RWPE2 (cell line): Measurements from ENCODE around the gene VWA2.

ENCODE experiments used
- ATAC-seq: fragments of 200-7000 bp; cut with Tn5 transposase; 3 replicates; pipeline ENCODE4 v1.9.1; 2021; ENCODE audit warnings: low read depth
- DNase-seq: peaks from one replicate; pipeline ENCODE4 v3.0.0-alpha.2; 2020; ENCODE audit warnings: low spot score
- H3K27ac ChIP-seq: fragments of 450-650 bp; 2 replicates; pipeline ENCODE4 v1.5.1; 2017; ENCODE audit warnings: mild to moderate bottlenecking; ENCODE audit not compliant: poor library complexity, severe bottlenecking
- H3K27me3 ChIP-seq: fragments of 250-450 bp; sonication (Bioruptor Pico); 2 replicates; pipeline ENCODE4 v1.5.1; 2021; ENCODE audit warnings: mild to moderate bottlenecking, moderate library complexity; ENCODE audit not compliant: insufficient read depth, poor library complexity, severe bottlenecking
- H3K36me3 ChIP-seq: fragments of 250-450 bp; sonication (Bioruptor Pico); 2 replicates; pipeline ENCODE4 v1.5.1; 2020; ENCODE audit warnings: low read depth, mild to moderate bottlenecking, moderate library complexity
- H3K4me1 ChIP-seq: fragments of 250-450 bp; sonication (Bioruptor Pico); 2 replicates; pipeline ENCODE4 v1.5.1; 2021; ENCODE audit warnings: mild to moderate bottlenecking, moderate library complexity; ENCODE audit not compliant: insufficient read depth, poor library complexity, severe bottlenecking
- H3K4me3 ChIP-seq: fragments of 250-450 bp; sonication (Bioruptor Pico); 2 replicates; pipeline ENCODE4 v1.5.1; 2021; ENCODE audit warnings: mild to moderate bottlenecking, moderate library complexity; ENCODE audit not compliant: severe bottlenecking
- H3K9me3 ChIP-seq: fragments of 250-450 bp; sonication (Bioruptor Pico); 2 replicates; pipeline ENCODE4 v1.5.1; 2021; ENCODE audit warnings: mild to moderate bottlenecking, moderate library complexity; ENCODE audit not compliant: severe bottlenecking
- CTCF ChIP-seq: fragments of 450-650 bp; IDR thresholded peaks from one replicate; pipeline ENCODE4 v1.5.1; 2017; ENCODE audit warnings: mild to moderate bottlenecking, moderate library complexity; ENCODE audit not compliant: poor library complexity, severe bottlenecking

The VWA2 gene

DNA sequence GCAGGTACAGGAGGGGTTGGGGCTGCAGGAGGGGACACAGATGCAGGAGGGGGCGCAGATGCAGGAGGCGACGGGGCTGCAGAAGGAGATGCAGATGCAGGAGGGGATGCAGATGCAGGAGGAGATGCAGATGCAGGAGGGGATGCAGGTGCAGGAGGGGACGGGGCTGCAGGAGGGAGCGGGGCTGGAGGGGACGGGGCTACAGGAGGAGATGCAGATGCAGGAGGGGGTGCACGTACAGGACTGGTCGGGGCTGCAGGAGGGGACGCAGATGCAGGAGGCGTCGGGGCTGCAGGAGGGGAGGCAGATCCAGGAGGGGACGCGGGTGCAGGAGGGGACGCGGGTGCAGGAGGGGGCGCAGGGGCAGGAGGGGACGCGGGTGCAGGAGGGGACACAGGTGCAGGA, 66.5 kb downstream of the VWA2 start:
- DNase-seq (no peak), ATAC-seq (no peak)
- H3K36me3 ChIP-seq = peaks cover 4% of the 10 kb centered on the region
- peaks cover 24% of the 10 kb centered on the region for H3K4me1 ChIP-seq
- no peak overlapping the region for H3K27ac ChIP-seq
- no peaks in the 10 kb centered on the region for H3K9me3 ChIP-seq
- no peak for TF ChIP-seq CTCF
- no peaks in the 10 kb centered on the region for H3K27me3 ChIP-seq
- H3K4me3 ChIP-seq = no peak overlapping the region

DNA sequence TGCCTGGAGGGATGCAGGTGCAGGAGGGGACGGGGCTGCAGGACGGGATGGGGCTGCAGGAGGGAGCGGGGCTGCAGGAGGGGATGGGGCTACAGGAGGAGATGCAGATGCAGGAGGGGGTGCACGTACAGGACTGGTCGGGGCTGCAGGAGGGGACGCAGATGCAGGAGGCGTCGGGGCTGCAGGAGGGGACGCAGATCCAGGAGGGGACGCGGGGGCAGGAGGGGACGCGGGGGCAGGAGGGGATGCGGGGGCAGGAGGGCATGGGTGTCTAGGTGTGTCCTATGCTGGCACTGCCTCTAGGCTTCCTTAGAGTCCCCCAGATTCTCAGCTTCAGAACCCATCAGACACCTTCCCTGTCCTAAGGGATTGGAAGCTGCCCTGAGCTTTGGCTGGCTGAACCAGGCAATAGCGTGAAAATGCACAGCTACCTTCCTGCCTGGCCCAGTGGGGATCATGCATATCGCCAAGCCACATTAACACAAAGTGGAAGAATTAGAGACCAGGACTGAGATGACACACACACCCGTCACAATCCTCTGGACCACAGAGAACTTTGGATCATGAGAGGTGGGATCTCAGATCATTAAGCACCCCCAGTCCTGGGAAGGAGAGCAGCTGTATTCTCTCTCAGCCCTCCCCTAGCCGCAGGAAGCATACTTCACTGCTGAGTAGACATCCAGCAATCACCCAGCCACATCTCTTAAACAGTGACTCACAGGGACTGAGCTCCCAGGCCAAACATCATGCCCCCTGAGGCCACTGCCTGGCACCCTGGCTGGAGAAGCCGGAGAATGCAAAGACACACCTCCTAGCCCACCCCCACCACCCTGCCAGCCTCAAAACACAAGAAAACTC, 67.3 kb downstream of the VWA2 start:
- TF ChIP-seq CTCF = no peak
- DNase-seq (peak; percentile 89), ATAC-seq (peak; percentile 97)
- Histone ChIP-seq H3K9me3 (no peaks in the 10 kb centered on the region), H3K4me1 (peaks cover 23% of the 10 kb centered on the region), H3K4me3 (no peak overlapping the region), H3K27me3 (no peaks in the 10 kb centered on the region), H3K36me3 (no peaks in the 10 kb centered on the region; the same call in 1 of the 2 replicates), H3K27ac (peak overlapping the region; percentile 57)

- no peak overlapping the region for H3K4me3 ChIP-seq
- ATAC-seq = no peak
- H3K4me1 ChIP-seq = peaks cover 20% of the 10 kb centered on the region
- no peak for TF ChIP-seq CTCF
- DNase-seq = no peak
- H3K27me3 ChIP-seq = no peaks in the 10 kb centered on the region
- no peaks in the 10 kb centered on the region; the same call in 1 of the 2 replicates for H3K36me3 ChIP-seq
- no peaks in the 10 kb centered on the region for H3K9me3 ChIP-seq
- H3K27ac ChIP-seq = peak overlapping the region; percentile 57
Observed at GRCh38 chr10:114307731-114308130, 68.7 kb downstream of the VWA2 start.

- H3K36me3 ChIP-seq = no peaks in the 10 kb centered on the region; the same call in 1 of the 2 replicates
- peaks cover 20% of the 10 kb centered on the region for H3K4me1 ChIP-seq
- no peak for TF ChIP-seq CTCF
- H3K4me3 ChIP-seq = no peak overlapping the region
- H3K27ac ChIP-seq = no peak overlapping the region
- no peaks in the 10 kb centered on the region for H3K27me3 ChIP-seq
- DNase-seq = no peak
- no peaks in the 10 kb centered on the region for H3K9me3 ChIP-seq
- no peak for ATAC-seq
Observed at GRCh38 chr10:114308531-114309363, 69.7 kb downstream of the VWA2 start.

DNA sequence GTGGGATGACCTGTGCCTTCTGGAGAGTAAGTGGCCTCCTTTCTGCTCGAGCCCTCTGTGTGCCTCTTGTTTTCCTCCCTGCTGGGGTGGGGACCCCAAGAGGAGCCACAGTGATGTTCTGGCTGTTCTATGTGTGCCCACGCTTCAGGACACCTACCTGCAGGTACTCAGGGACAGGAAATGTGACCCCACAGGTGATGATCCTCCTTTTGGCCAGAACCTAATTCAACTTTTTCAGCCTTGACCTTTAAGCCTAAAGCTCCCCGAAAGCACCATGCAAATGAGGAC, 70.3 kb downstream of the VWA2 start:
- H3K27ac ChIP-seq = no peak overlapping the region

More for the DNA sequence above, 70.3 kb downstream of the VWA2 start:
- Histone ChIP-seq H3K4me3 (no peak overlapping the region), H3K9me3 (no peaks in the 10 kb centered on the region), H3K4me1 (peaks cover 18% of the 10 kb centered on the region), H3K36me3 (no peaks in the 10 kb centered on the region; the same call in 1 of the 2 replicates), H3K27me3 (no peaks in the 10 kb centered on the region)
- DNase-seq (no peak), ATAC-seq (no peak)
- TF ChIP-seq CTCF = no peak
